HCT116 (cell line): ENCODE data around the gene BRD3OS. TPM values are rescaled to one million over a fixed set of nuclear protein-coding genes. Genes with fewer than 3 reads are reported as not detected.

Experiments used
- ATAC-seq: fragments of 200-7000 bp; cut with Tn5 transposase; 2 replicates; pipeline ENCODE4 v1.9.1; 2020; ENCODE audit warnings: mild to moderate bottlenecking, moderate library complexity
- BruUV-seq: library from RNA; stranded (reverse); fragments of 400-500 nt; replicated peaks from 2 replicates; lab custom pipeline; 2021; lab: Mats Ljungman, UMichigan
- CTCF ChIA-PET: fragments of 300-600 bp; sonication (Branson Sonifier 250); formaldehyde crosslinking; loops from one replicate; lab custom pipeline; 2021; ENCODE audit warnings: antibody characterized with exemption; lab: Charles Lee
- POLR2A ChIA-PET: fragments of 300-600, 350-600 bp; sonication (Branson Sonifier 250); formaldehyde crosslinking; loops from one replicate; lab custom pipeline; 2021; ENCODE audit warnings: antibody characterized with exemption; lab: Charles Lee
- RAD21 ChIA-PET, 2 experiments: fragments of 300-600 bp; sonication (Branson Sonifier 250); formaldehyde crosslinking; loops; one replicate each; lab custom pipeline; 2023; ENCODE audit warnings: low total read pairs in 2 of 2; ENCODE audit not compliant: uncharacterized antibody in 2 of 2, unreplicated experiment in 2 of 2, low non-redundant PET in 1 of 2; lab: Charles Lee
- DNase-seq: peaks from one replicate; pipeline ENCODE4 v3.0.0-alpha.2; 2010; ENCODE audit warnings: low read depth, low spot score
- H2AFZ ChIP-seq: fragments of 200-600 bp; shearing (Covaris generic), sonication (generic); 2 replicates; pipeline ENCODE4 v1.6.1; 2017; ENCODE audit warnings: low read depth, mixed run types, mixed read lengths, antibody characterized with exemption, low read length; ENCODE audit not compliant: poor library complexity, severe bottlenecking
- H3K27ac ChIP-seq: 2 replicates; pipeline ENCODE4 v1.5.1; 2012; ENCODE audit warnings: low read depth, low read length
- H3K27me3 ChIP-seq: fragments of 200-600 bp; sonication (generic); 2 replicates; pipeline ENCODE4 v1.6.1; 2016; ENCODE audit warnings: mixed run types, low read length, mixed read lengths; ENCODE audit not compliant: insufficient read depth
- H3K36me3 ChIP-seq, 2 experiments: fragments of 200-500 bp in 1 of 2; fragments of 200-600 bp in 1 of 2; sonication (Bioruptor generic) in 1 of 2; sonication (generic) in 1 of 2; 2 replicates each; pipeline versions ENCODE4 v1.5.1 to v1.6.1; 2014 to 2016; ENCODE audit warnings: low read length in 2 of 2, inconsistent platforms in 1 of 2, mixed read lengths in 1 of 2, mixed run types in 1 of 2; ENCODE audit not compliant: insufficient read depth in 2 of 2, control insufficient read depth in 1 of 2
- H3K4me1 ChIP-seq, 2 experiments: fragments of 200-600 bp in 1 of 2; sonication (generic) in 1 of 2; 2 replicates each; pipeline versions ENCODE4 v1.5.1 to v1.6.1; 2012 to 2017; ENCODE audit warnings: low read length in 2 of 2, inconsistent platforms in 1 of 2, mild to moderate bottlenecking in 1 of 2, mixed read lengths in 1 of 2, mixed run types in 1 of 2, moderate library complexity in 1 of 2; ENCODE audit not compliant: insufficient read depth in 2 of 2, control insufficient read depth in 1 of 2
- H3K4me2 ChIP-seq: fragments of 200-600 bp; sonication (generic); 2 replicates; pipeline ENCODE4 v1.6.1; 2017; ENCODE audit warnings: mixed run types, low read length, mixed read lengths
- H3K4me3 ChIP-seq, 2 experiments: fragments of 200-600 bp in 1 of 2; sonication (generic) in 1 of 2; replicated peaks in 1 of 2; 2 replicates each; pipeline ENCODE4 v1.5.1; 2011 to 2016; ENCODE audit warnings: low read length in 2 of 2, control low read depth in 1 of 2, low read depth in 1 of 2, mild to moderate bottlenecking in 1 of 2, mixed read lengths in 1 of 2, mixed run types in 1 of 2
- H3K79me2 ChIP-seq: fragments of 200-600 bp; sonication (generic); 2 replicates; pipeline ENCODE4 v1.6.1; 2017; ENCODE audit warnings: mild to moderate bottlenecking, mixed run types, low read length, moderate library complexity, mixed read lengths; ENCODE audit not compliant: insufficient read depth
- H3K9ac ChIP-seq: fragments of 200-600 bp; sonication (generic); 2 replicates; pipeline ENCODE4 v1.6.1; 2016; ENCODE audit warnings: low read length, mixed read lengths
- H3K9me2 ChIP-seq: fragments of 200-600 bp; sonication (generic), shearing (Covaris generic); 2 replicates; pipeline ENCODE4 v1.6.1; 2017; ENCODE audit warnings: mixed run types, mild to moderate bottlenecking, moderate library complexity; ENCODE audit not compliant: insufficient read depth
- H3K9me3 ChIP-seq, 2 experiments: fragments of 200-500 bp in 1 of 2; fragments of 200-600 bp in 1 of 2; sonication (Bioruptor generic) in 1 of 2; sonication (generic) in 1 of 2; 2 replicates each; pipeline ENCODE4 v1.6.1; 2014 to 2017; ENCODE audit warnings: low read length in 2 of 2, mixed read lengths in 2 of 2, inconsistent platforms in 1 of 2, low read depth in 1 of 2, mild to moderate bottlenecking in 1 of 2, mixed run types in 1 of 2, moderate library complexity in 1 of 2; ENCODE audit not compliant: control insufficient read depth in 1 of 2, insufficient read depth in 1 of 2
- H4K20me1 ChIP-seq: fragments of 200-600 bp; sonication (generic), shearing (Covaris generic); 2 replicates; pipeline ENCODE4 v1.6.1; 2017; ENCODE audit warnings: mixed run types, mild to moderate bottlenecking, moderate library complexity; ENCODE audit not compliant: insufficient read depth
- CBX3 ChIP-seq: IDR thresholded peaks from 2 replicates; pipeline ENCODE4 v1.6.1; 2012; ENCODE audit warnings: low read depth
- CEBPB ChIP-seq: IDR thresholded peaks from 2 replicates; pipeline ENCODE4 v1.6.1; 2012; ENCODE audit warnings: low read depth
- ELF1 ChIP-seq: IDR thresholded peaks from 2 replicates; pipeline ENCODE4 v1.6.1; 2012; ENCODE audit warnings: low read depth, borderline replicate concordance
- FOSL1 ChIP-seq: IDR thresholded peaks from 2 replicates; pipeline ENCODE4 v1.6.1; 2012; ENCODE audit warnings: low read depth
- JUND ChIP-seq: IDR thresholded peaks from 2 replicates; pipeline ENCODE4 v1.6.1; 2012
- POLR2A ChIP-seq: IDR thresholded peaks from 2 replicates; pipeline ENCODE4 v1.7.0; 2011; ENCODE audit warnings: borderline replicate concordance; ENCODE audit not compliant: insufficient read depth, insufficient read length; ENCODE audit errors: extremely low read depth
- POLR2AphosphoS5 ChIP-seq: IDR thresholded peaks from 2 replicates; pipeline ENCODE4 v1.6.1; 2011; ENCODE audit warnings: mild to moderate bottlenecking, low read depth, low read length, moderate library complexity
- RAD21 ChIP-seq: IDR thresholded peaks from 2 replicates; pipeline ENCODE4 v1.6.1; 2012; ENCODE audit warnings: low read depth, mild to moderate bottlenecking
- SIN3A ChIP-seq: IDR thresholded peaks from 2 replicates; pipeline ENCODE4 v1.6.1; 2012; ENCODE audit warnings: low read depth
- SP1 ChIP-seq: IDR thresholded peaks from 2 replicates; pipeline ENCODE4 v1.6.1; 2012; ENCODE audit warnings: low read depth
- YY1 ChIP-seq: IDR thresholded peaks from 2 replicates; pipeline ENCODE4 v1.6.1; 2011; ENCODE audit warnings: low read length, low read depth, moderate library complexity, mild to moderate bottlenecking; ENCODE audit not compliant: insufficient replicate concordance; ENCODE audit errors: extremely low read depth
- ZFX ChIP-seq: fragments of 450-650 bp; IDR thresholded peaks from 2 replicates; pipeline ENCODE4 v1.6.1; 2017
- ZNF274 ChIP-seq: fragments of 200-500 bp; sonication (Bioruptor generic); IDR thresholded peaks from 2 replicates; pipeline ENCODE4 v1.6.1; 2014; ENCODE audit warnings: mild to moderate bottlenecking, low read depth, low read length, inconsistent platforms
- intact Hi-C: fragments of 100-400 bp; cut with micrococcal nuclease; formaldehyde crosslinking; loops from 2 replicates; pipeline ENCODE4 v1.10.0; 2022
- total RNA-seq: library from RNA; stranded (reverse); gene quantifications from one replicate; pipeline ENCODE4 v1.2.1, GENCODE V29; 2021; ENCODE audit not compliant: unreplicated experiment
- TF ChIP-seq, protein P1 (sequence below): IDR thresholded peaks from 2 replicates; pipeline ENCODE4 v1.6.1; 2012; ENCODE audit warnings: low read depth
- TF ChIP-seq, protein P2 (sequence below), 3 experiments: fragments of 200-600 bp in 1 of 3; sonication (generic) in 1 of 3; IDR thresholded peaks in 2 of 3; conservative IDR thresholded peaks in 1 of 3; 2 replicates each; pipeline ENCODE4 v1.5.1; 2012 to 2017; ENCODE audit warnings: low read depth in 2 of 3, low read length in 2 of 3, antibody characterized with exemption in 1 of 3, borderline replicate concordance in 1 of 3, control low read depth in 1 of 3, mild to moderate bottlenecking in 1 of 3, mixed read lengths in 1 of 3, mixed run types in 1 of 3, moderate library complexity in 1 of 3; ENCODE audit not compliant: insufficient read depth in 1 of 3
- TF ChIP-seq, protein P3 (sequence below): IDR thresholded peaks from 2 replicates; pipeline ENCODE4 v1.6.1; 2012
- TF ChIP-seq, protein P4 (sequence below): IDR thresholded peaks from 2 replicates; pipeline ENCODE4 v1.6.1; 2012

BRD3OS gene
- total RNA-seq, 1 experiment from 2014 or later: 17.0 TPM

DNA sequence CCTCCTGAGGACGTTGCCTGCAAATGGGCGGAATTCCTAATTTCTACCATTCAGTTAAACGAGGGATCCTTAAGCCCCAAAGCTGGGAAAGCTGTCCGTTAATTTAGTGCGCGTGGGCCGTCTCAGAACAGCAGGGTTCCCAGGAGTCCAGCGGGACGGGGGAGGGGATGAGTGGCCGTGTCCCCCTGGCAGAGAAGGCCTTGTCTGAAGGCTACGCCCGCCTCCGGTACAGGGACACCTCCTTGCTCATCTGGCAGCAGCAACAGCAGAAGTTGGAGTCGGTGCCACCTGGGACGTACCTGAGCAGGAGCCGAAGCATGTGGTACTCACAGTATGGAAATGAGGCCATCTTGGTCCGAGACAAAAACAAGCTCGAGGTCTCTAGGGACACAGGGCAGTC, 1.3 kb downstream of the BRD3OS start:
- peaks cover under 1 to 4% of the 10 kb centered on the region in 2 experiments; a peak in 2 of 4 replicates for H3K36me3 ChIP-seq
- no peak overlapping the region for H2AFZ ChIP-seq
- ChIA-PET RAD21 (no interaction called here), CTCF (interaction anchor here (2.7 kb wide), 1 partner anchor 32 kb away, joined by 27 read pairs; no protein-coding TSS in a partner anchor), POLR2A (no interaction called here)
- H3K27ac ChIP-seq: no peak overlapping the region
- H3K4me3 ChIP-seq: peak overlapping the region in 1 of 2 experiments; percentile 73; a peak in 2 of 4 replicates
- no peaks in the 10 kb centered on the region for H3K9me3 ChIP-seq
- H3K79me2 ChIP-seq: no peaks in the 10 kb centered on the region; the same call in 1 of the 2 replicates
- H3K4me1 ChIP-seq: peaks cover 3 to 17% of the 10 kb centered on the region in 2 experiments; a peak in 3 of 4 replicates
- intact Hi-C loops: no loop called here
- no peak overlapping the region for H3K9ac ChIP-seq
- H3K9me2 ChIP-seq: no peaks in the 10 kb centered on the region
- no peaks in the 10 kb centered on the region for H3K27me3 ChIP-seq
- no peaks in the 10 kb centered on the region for H4K20me1 ChIP-seq
- ATAC-seq (no peak), DNase-seq (no peak)
- no TSS peak for BruUV-seq
- TF ChIP-seq RAD21: no peak
- TF ChIP-seq, protein P1, sequence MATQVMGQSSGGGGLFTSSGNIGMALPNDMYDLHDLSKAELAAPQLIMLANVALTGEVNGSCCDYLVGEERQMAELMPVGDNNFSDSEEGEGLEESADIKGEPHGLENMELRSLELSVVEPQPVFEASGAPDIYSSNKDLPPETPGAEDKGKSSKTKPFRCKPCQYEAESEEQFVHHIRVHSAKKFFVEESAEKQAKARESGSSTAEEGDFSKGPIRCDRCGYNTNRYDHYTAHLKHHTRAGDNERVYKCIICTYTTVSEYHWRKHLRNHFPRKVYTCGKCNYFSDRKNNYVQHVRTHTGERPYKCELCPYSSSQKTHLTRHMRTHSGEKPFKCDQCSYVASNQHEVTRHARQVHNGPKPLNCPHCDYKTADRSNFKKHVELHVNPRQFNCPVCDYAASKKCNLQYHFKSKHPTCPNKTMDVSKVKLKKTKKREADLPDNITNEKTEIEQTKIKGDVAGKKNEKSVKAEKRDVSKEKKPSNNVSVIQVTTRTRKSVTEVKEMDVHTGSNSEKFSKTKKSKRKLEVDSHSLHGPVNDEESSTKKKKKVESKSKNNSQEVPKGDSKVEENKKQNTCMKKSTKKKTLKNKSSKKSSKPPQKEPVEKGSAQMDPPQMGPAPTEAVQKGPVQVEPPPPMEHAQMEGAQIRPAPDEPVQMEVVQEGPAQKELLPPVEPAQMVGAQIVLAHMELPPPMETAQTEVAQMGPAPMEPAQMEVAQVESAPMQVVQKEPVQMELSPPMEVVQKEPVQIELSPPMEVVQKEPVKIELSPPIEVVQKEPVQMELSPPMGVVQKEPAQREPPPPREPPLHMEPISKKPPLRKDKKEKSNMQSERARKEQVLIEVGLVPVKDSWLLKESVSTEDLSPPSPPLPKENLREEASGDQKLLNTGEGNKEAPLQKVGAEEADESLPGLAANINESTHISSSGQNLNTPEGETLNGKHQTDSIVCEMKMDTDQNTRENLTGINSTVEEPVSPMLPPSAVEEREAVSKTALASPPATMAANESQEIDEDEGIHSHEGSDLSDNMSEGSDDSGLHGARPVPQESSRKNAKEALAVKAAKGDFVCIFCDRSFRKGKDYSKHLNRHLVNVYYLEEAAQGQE: no peak
- no peak for TF ChIP-seq SIN3A
- TF ChIP-seq, protein P2, sequence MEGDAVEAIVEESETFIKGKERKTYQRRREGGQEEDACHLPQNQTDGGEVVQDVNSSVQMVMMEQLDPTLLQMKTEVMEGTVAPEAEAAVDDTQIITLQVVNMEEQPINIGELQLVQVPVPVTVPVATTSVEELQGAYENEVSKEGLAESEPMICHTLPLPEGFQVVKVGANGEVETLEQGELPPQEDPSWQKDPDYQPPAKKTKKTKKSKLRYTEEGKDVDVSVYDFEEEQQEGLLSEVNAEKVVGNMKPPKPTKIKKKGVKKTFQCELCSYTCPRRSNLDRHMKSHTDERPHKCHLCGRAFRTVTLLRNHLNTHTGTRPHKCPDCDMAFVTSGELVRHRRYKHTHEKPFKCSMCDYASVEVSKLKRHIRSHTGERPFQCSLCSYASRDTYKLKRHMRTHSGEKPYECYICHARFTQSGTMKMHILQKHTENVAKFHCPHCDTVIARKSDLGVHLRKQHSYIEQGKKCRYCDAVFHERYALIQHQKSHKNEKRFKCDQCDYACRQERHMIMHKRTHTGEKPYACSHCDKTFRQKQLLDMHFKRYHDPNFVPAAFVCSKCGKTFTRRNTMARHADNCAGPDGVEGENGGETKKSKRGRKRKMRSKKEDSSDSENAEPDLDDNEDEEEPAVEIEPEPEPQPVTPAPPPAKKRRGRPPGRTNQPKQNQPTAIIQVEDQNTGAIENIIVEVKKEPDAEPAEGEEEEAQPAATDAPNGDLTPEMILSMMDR (IDR thresholded peaks at IDR 0.05 in 2 of 3, conservative IDR thresholded peaks at IDR 0.05 in 1 of 3; ENCODE audit: borderline replicate concordance in 1 of 3, insufficient read depth in 1 of 3, low read depth in 2 of 3, low read length in 2 of 3): no peak
- no peak for TF ChIP-seq CEBPB
- no peak for TF ChIP-seq FOSL1
- no peak for TF ChIP-seq POLR2AphosphoS5
- no peak for TF ChIP-seq ZFX
- TF ChIP-seq ELF1: no peak
- no peak for TF ChIP-seq POLR2A
- TF ChIP-seq CBX3: no peak
- TF ChIP-seq, protein P3, sequence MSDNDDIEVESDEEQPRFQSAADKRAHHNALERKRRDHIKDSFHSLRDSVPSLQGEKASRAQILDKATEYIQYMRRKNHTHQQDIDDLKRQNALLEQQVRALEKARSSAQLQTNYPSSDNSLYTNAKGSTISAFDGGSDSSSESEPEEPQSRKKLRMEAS: no peak
- no peak for TF ChIP-seq ZNF274
- TF ChIP-seq YY1: no peak
- no peak for TF ChIP-seq JUND
- TF ChIP-seq, protein P4, sequence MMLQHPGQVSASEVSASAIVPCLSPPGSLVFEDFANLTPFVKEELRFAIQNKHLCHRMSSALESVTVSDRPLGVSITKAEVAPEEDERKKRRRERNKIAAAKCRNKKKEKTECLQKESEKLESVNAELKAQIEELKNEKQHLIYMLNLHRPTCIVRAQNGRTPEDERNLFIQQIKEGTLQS: no peak
- TF ChIP-seq SP1: no peak
- H3K4me2 ChIP-seq: peak overlapping the region; percentile 87
